Globus pallidus (tissue), 1 donor: ENCODE data around the gene RBBP5.

Source experiments
- DNase-seq: peaks from one replicate; pipeline ENCODE4 v3.0.0-alpha.2; 2015; ENCODE audit warnings: low spot score

The RBBP5 gene

GRCh38 chr1:205056956-205057568 lies 64.7 kb downstream of the RBBP5 start:
- no peak for DNase-seq

GRCh38 chr1:205056188-205056611 lies 65.6 kb downstream of the RBBP5 start:
- peak; percentile 56 for DNase-seq

DNA sequence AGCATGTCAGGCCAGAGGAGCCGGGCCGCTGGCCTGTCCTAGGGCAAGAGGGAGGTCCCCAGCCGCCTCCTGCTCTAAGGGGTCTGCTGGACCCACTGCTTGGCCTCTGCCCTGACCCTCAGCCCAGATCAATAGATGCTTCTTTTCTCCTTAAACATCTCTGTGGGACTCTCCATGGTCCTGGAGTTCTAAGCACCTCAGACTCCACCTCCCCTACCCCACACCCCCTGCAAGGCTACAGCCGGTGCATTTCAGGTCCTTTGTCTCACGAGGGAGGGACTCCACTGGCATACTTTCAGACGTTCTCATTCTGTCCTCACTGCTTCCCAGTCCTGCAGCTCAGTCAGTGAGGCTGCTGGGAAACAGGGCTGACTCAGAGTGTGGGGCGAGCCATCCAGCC lies 67.8 kb downstream of the RBBP5 start:
- DNase-seq = no peak

DNA sequence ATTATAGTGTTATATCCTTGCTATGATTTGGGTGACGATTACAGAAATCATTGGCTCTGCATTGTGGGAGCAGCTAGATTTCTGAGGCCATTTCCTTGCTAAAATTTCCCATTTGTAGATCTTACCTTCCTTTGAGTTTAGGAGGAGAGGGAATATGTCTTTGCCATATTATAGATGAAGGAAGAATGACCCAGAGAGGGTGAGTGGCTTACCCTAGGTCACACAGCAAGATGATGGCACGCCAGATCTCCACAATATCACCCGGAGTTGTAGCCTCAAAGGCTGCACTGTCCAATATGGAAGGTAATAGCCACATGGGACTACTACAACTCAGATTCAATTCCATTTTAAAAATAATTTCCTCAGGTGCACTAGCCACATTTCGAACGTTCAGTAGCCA lies 68.5 kb downstream of the RBBP5 start:
- no peak for DNase-seq

DNA sequence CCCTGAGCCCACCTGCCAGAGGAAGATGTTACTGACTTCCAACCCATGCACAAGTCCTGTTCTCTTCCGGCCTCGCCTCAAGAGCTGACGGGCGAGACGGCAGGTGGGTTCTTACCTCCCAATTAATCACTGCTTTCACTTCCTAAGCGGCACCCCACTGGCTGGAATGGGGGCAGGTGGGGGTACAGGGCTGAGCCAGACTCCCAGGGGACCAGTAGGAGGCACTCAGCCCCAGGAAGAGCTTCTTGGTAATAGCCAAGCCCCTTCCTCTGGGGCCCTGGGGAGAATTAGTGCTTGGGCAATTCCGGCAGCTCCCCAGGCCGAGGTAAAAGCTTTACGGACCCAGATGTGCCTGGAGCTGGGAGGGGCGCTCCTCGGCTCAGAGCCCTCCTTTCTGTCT lies 69.1 kb downstream of the RBBP5 start:
- DNase-seq = no peak

DNA sequence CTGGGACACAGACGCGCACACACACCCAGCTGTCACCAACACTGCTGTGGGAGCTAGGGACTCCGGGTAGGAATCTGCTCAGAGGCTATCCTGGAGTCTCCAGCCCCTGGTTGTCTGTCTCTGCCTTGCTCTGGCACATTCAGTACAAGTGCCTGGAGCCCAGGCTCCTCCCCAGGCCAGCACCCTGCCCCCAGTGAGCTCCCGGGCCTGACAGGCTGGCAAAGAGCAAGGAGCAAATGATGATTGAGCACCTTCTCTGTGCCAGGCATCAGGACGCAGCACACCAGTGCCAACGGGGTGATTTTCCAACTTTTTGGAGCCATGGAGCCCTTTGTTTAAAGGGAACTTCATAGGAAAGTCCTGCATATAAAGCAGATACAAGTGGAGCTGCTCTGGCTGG lies 72.3 kb downstream of the RBBP5 start:
- peak; percentile 79 for DNase-seq

- DNase-seq = peak; percentile 98
Observed at GRCh38 chr1:205048382-205048781, 73.4 kb downstream of the RBBP5 start.

GRCh38 chr1:205047764-205048231 lies 74.0 kb downstream of the RBBP5 start:
- DNase-seq = peak; percentile 79

DNA sequence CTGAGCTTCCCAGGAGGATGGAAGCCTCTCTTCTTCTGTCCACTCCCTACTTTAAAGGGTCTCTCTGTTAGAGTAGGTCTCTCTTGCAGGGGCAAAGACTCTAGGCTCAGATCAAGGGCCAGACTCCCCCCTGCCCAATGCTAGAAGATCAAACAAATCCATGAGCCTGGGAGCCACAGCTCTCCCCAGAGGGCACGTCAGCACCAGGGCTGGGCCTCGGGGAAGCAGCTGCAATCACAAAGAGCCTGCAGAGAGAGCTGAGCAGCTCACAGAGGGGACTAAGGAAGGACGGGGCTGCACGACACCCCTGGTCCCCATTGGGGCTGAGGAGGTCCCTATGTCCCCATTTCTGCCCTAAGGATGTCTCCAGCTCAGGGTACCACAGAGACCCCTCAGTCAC lies 74.9 kb downstream of the RBBP5 start:
- DNase-seq = peak; percentile 89

- DNase-seq = no peak
Observed at GRCh38 chr1:205045146-205045545, 76.6 kb downstream of the RBBP5 start.

GRCh38 chr1:205044741-205045140 lies 77.0 kb downstream of the RBBP5 start:
- DNase-seq = no peak

DNA sequence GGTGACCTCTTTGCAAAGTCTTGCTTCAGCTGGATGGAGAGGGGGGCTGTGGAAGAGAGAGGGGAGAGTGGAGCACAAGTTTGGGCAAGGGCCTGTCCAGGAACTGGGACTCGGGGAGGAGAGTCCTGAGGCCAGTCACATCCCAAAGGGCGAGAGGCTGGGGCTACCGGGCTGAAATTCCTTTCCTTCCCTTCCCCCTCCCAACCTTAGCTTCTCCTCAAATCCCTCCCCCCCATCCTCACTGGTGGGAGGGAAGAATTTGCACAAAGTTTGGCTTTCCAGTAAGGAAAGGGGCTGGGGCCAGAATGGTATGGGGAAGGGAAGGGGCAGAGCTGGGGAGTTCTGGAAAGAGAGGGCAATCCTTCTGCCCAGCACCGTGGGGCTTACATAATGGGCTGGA lies 77.9 kb downstream of the RBBP5 start:
- no peak for DNase-seq

- DNase-seq = peak; percentile 94
Observed at GRCh38 chr1:205042911-205043806, 78.6 kb downstream of the RBBP5 start, which contains the start of gene CNTN2. Gene CNTN2 (plus strand): TSS chr1:205043212. CDS start chr1:205053186, 9,974 bp downstream.

DNA sequence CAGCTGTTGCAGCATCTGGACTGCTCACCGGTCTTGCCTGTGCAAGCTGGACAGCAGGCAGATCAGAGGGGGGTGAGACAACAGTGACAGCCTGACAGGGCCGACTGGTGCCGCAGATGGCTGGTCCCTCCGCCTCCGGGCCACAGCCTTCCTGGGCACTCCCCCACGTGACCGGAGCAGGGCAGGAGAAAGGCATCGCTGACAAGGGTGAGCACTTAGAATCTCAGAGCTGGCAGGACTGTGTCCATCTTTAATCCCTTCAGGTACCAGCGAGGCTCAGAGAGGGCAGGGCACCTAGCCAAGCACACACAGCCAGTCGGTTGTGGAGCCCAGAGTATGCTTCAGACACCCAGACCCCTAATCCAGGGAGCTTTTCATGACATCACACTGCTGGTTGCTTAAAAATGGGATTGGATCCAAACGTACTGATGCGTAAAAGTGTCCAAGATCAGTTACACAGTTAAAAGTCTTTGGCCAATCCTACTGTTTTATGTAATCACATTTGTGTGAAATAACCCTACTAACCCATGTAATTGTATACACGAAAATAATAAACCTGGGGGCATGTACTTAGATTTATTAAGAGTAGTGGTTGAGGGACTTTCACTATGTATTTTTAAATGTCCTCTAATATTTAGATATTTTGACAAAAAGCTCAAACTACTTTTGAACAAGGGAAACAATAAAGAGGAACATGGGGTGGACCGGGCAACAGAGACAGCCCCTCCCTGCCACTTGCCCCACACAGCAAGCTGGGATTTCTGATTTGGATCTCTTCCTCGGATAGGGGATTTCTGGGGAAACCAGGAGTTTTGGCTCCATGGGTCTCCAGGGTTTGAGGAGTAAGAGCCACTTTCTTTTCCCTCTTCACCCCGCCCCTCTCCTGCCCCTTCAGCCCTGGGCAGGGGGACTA lies 79.5 kb downstream of the RBBP5 start:
- peak; percentile 84 for DNase-seq

DNA sequence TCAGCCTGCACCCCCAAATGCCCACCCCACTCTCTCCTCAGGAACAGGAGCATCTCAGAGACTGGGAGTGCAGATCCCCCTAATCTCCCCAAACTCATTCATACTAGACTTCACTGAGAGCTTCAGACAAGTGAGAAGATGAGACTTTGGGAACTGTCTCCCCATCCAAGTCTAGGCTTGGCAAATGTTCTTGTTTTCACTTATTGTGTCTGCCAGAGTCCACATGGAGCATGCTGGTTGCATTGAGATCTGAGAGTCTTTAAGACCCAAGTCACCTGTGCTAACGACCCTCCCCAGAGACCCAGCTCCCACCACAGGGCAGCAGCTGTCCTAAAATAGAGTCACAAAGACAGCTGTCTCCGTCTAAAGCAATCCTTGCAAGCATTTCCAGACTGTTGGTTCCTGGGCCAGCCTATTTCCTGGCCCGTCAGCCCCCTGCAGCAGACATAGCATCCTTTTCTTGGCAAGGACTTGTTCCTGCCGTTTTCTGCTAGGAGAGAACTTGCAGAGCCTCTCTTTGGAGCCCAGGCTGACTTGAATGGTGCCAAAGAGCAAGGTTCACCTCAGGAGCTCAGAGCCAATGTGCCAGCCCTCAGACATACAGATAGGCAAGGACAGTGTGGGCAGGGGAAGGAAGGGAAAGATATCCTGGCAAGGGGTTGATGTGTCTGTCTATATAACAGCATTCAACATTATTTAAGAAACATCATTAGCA lies 80.6 kb downstream of the RBBP5 start:
- peak; percentile 45 for DNase-seq

DNA sequence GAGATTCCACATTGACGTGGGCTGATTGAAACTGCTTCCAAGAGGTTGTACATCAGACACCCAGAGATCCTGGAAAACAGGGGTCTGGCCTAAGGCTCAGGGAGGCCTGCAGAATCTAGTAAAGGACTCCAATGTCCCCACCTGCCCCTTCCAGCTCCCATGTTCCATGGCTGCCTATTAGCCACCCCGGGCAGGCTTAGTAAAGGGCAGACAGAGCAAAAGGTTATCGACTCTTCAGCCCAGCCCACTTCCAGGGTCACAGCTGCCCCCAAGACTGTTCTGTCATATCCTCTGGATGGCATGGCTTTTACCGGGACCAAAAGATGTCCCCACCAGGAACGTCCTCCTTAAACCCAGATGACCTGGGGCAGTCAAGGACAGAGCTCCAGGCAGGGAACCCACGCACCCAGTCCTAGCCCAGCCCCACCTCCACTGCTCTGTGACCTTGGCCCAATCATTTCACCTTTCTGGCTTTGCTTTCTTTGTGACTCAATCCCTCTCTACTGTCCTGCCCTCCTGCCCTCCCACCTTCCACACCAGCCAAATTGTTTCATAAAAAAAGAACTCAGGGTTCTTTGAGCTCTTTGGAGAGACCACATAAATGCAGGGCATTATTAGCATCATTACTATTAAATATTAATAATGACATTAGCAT lies 83.5 kb downstream of the RBBP5 start:
- DNase-seq = peak; percentile 48

DNA sequence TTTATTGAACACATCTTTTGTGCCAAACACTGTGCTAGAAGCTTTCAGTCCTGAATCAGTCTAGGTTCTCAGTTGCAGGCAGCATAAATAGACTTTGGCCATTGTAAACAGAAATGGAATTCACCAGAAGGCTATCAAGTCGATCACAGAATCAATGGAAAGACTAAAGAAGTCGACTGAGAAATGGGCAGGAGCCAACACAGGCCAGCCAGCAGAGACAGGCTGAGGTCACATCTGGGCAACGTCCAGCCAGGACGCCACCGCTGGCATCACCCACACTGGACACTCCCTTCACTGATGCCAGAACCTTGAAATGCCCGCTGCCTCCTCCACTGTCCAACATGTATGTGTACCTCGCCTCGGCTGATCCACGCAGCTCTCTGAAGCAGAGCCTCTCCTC lies 84.2 kb downstream of the RBBP5 start:
- peak; percentile 76 for DNase-seq
